Adrenal gland (tissue), 12 donors: ENCODE results near the gene TMIGD2. TPM values are rescaled to one million over a fixed set of nuclear protein-coding genes. Genes with fewer than 3 reads are reported as not detected.

ENCODE experiments used
- DNase-seq, 7 donors: peaks; one replicate each; pipeline ENCODE4 v3.0.0-alpha.2; 2019 to 2020
- H3K27ac ChIP-seq, 5 donors: fragments of 200-600 bp; sonication (generic) in 4 of 5; 1 replicate in 3 of 5; 2 replicates in 2 of 5; pipeline versions ENCODE4 v1.5.1 to v1.8.0; 2016 to 2020; ENCODE audit warnings: mild to moderate bottlenecking in 1 of 5
- H3K27me3 ChIP-seq: fragments of 200-600 bp; 2 replicates; pipeline ENCODE4 v1.8.0; 2021
- H3K36me3 ChIP-seq, 2 donors: fragments of 200-600 bp; replicated peaks in 1 of 2; 1 replicate in 1 of 2; 2 replicates in 1 of 2; pipeline versions ENCODE4 v1.5.1 to v1.8.0; 2018 to 2022
- H3K4me1 ChIP-seq, 2 donors: fragments of 200-600 bp; replicated peaks in 1 of 2; 1 replicate in 1 of 2; 2 replicates in 1 of 2; pipeline versions ENCODE4 v1.5.1 to v1.8.0; 2018 to 2021
- H3K4me3 ChIP-seq, 4 donors: fragments of 200-600 bp; sonication (generic) in 3 of 4; one replicate each; pipeline ENCODE4 v1.5.1; 2016 to 2018
- H3K9me3 ChIP-seq, 3 donors: fragments of 200-600 bp; sonication (generic) in 1 of 3; replicated peaks in 1 of 3; 1 replicate in 2 of 3; 2 replicates in 1 of 3; pipeline versions ENCODE4 v1.5.1 to v1.8.0; 2016 to 2021
- CTCF ChIP-seq, 6 experiments: fragments of 450-650 bp in 4 of 6; fragments of 200-600 bp in 2 of 6; sonication (generic) in 1 of 6; IDR thresholded peaks; 1 replicate in 5 of 6; 2 replicates in 1 of 6; pipeline versions ENCODE4 v1.5.1 to v1.8.0; 2016 to 2021; ENCODE audit warnings: antibody characterized with exemption in 6 of 6, mild to moderate bottlenecking in 2 of 6, moderate library complexity in 1 of 6
- POLR2A ChIP-seq, 2 donors: fragments of 450-650 bp; IDR thresholded peaks; one replicate each; pipeline ENCODE4 v1.6.1; 2017; ENCODE audit warnings: antibody characterized with exemption in 2 of 2, mild to moderate bottlenecking in 2 of 2, moderate library complexity in 1 of 2
- WGBS, 4 donors: extraction: QIAGEN DNeasy Blood & Tissue Kit in 2 of 4; methylation state at CpG; one replicate each; pipeline versions ENCODE4 v1.1.5 to v1.1.7; 2013 to 2017; 5-methylcytosine and 5-hydroxymethylcytosine counted together
- intact Hi-C, 2 donors: fragments of 100-400 bp; cut with DNase I; formaldehyde crosslinking; loops; one replicate each; pipeline versions ENCODE4 v1.14.1 to v1.15.0; 2022 to 2023
- polyA plus RNA-seq, 3 donors: library from polyadenylated mRNA; stranded (reverse); fragments of 200-250 nt in 2 of 3; fragments of 350-450 nt in 1 of 3; fragmentation: Illumina TruSeq in 1 of 3; extraction: RNeasy Lipid Tissue Mini Kit (QIAGEN cat#74804) in 1 of 3; gene quantifications; one replicate each; pipeline ENCODE4 v1.2.3, GENCODE V29; 2013 to 2014
- total RNA-seq, 9 donors: library from RNA; depleted of rRNA in 4 of 9; stranded (reverse); fragments of >200 nt in 4 of 9; fragments of 120-200 nt in 1 of 9; fragmentation: NEBNext Ultra II Directional in 1 of 9; extraction: Animal tissue kit (Norgen Biotek cat#: 25700) in 1 of 9; gene quantifications; one replicate each; pipeline versions ENCODE4 v1.1.0 to v1.2.4, GENCODE V29; 2013 to 2023
- donor health status: healthy with polysubstance abuse.
- donor health status: Bipolar disorder and iron deficiency.
- donor health status: DM: yes; HTN: yes; CAD: no.
- donor health status: DM: no; HTN: no; CAD: no.
- donor health status: DM: no; HTN: no; CAD: no.
- donor health status: DM: yes; HTN: yes; CAD: no.

Gene TMIGD2
- total and polyA plus RNA-seq, 12 donors, result 0.17 to 0.25 (median 0.24) TPM; not detected in 9

- WGBS, 4 donors, result 1 to 7% (median 2%) methylated on average over 6 to 49 of the region's 49 CpGs
- Histone ChIP-seq H3K4me1 (peaks cover 9 to 20% of the 10 kb centered on the region in 2 donors), H3K9me3 (no peaks in the 10 kb centered on the region), H3K27me3 (no peaks in the 10 kb centered on the region), H3K36me3 (no peaks in the 10 kb centered on the region), H3K4me3 (peak overlapping the region in 2 of 4 donors; percentile 10 to 62), H3K27ac (peak overlapping the region in 2 of 5 donors; percentile 51 to 75)
- TF ChIP-seq CTCF (IDR thresholded peaks at IDR 0.05) (peak in 1 of 6 experiments; percentile 11), POLR2A (IDR thresholded peaks at IDR 0.05) (peak in 1 of 2 donors; percentile 26)
- DNase-seq, result peak; percentile 89 to 99 (median 98)
- intact Hi-C loops, result no loop called here
Observed at GRCh38 chr19:4328243-4328990, 26.2 kb upstream of the TMIGD2 start.

GRCh38 chr19:4327877-4328242 lies 25.7 kb upstream of the TMIGD2 start:
- H3K27me3 ChIP-seq, result no peaks in the 10 kb centered on the region
- 5 to 15% (median 9%) methylated on average over 7 to 13 of the region's 13 CpGs for WGBS, 4 donors
- H3K27ac ChIP-seq, result peak overlapping the region in 2 of 5 donors; percentile 51 to 75
- intact Hi-C loops, result no loop called here
- no peaks in the 10 kb centered on the region for H3K36me3 ChIP-seq
- H3K9me3 ChIP-seq, result no peaks in the 10 kb centered on the region
- no peak for TF ChIP-seq POLR2A (IDR thresholded peaks at IDR 0.05)
- TF ChIP-seq CTCF (IDR thresholded peaks at IDR 0.05), result no peak
- H3K4me3 ChIP-seq, result peak overlapping the region in 2 of 4 donors; percentile 10 to 62
- DNase-seq, result no peak
- H3K4me1 ChIP-seq, result peaks cover 9 to 20% of the 10 kb centered on the region in 2 donors

DNA sequence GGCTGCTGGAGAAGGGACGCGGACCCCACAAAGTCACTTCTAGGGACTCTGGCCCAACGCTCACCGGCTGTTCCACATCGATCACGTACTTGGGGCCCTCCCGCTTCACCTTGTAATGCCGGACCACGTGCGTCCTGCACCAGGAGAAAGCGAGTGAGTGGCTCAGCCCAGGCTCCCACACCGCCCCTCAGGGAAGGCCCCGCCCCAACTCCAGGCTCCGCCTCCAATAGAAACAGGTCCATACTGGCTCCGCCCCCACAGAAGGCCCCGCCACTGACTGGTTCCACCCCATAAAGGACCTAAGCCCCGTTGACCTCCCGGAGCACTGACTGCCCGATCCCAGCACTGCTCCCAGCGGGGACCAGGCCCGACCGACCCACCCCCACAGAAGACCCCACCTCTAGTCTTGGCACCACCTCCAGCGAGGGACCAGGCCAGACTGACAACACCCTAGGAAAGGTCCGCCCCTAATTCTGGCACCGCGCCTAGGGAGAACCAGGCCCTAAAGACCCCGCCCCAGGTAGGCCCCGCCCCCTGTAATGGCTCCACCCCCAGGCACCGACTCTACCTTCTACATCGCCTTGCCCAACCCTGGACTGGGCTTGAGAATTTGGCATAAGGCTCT lies 25.2 kb upstream of the TMIGD2 start:
- TF ChIP-seq CTCF (IDR thresholded peaks at IDR 0.05) (no peak), POLR2A (IDR thresholded peaks at IDR 0.05) (peak in 1 of 2 donors; percentile 11)
- WGBS, 4 donors, result 2 to 5% (median 5%) methylated on average over 8 to 30 of the region's 30 CpGs; no CpG with 5 or more reads in 1 of the 4 donors
- Histone ChIP-seq H3K9me3 (no peaks in the 10 kb centered on the region), H3K36me3 (no peaks in the 10 kb centered on the region), H3K4me3 (peak overlapping the region in 2 of 4 donors; percentile 10 to 62), H3K27me3 (no peaks in the 10 kb centered on the region), H3K4me1 (peaks cover 9 to 20% of the 10 kb centered on the region in 2 donors), H3K27ac (peak overlapping the region in 2 of 5 donors; percentile 51 to 75)
- DNase-seq, result peak; percentile 80 to 97 (median 89)
- intact Hi-C loops, result no loop called here

GRCh38 chr19:4326837-4327251 lies 24.7 kb upstream of the TMIGD2 start:
- H3K27ac ChIP-seq, result no peak overlapping the region
- H3K27me3 ChIP-seq, result no peaks in the 10 kb centered on the region
- no peaks in the 10 kb centered on the region for H3K36me3 ChIP-seq
- intact Hi-C loops, result no loop called here
- WGBS, 4 donors, result 6 to 15% (median 8%) methylated on average over 6 to 33 of the region's 33 CpGs
- TF ChIP-seq CTCF (IDR thresholded peaks at IDR 0.05) (no peak), POLR2A (IDR thresholded peaks at IDR 0.05) (no peak)
- no peaks in the 10 kb centered on the region for H3K9me3 ChIP-seq
- peaks cover 9 to 20% of the 10 kb centered on the region in 2 donors for H3K4me1 ChIP-seq
- peak in 2 of 7 donors; percentile 38 to 39 for DNase-seq
- peak overlapping the region in 1 of 4 donors; percentile 62 for H3K4me3 ChIP-seq
